HEK293T (cell line): ENCODE results near the gene EXOC3L1.

ENCODE experiments used
- ARNT ChIP-seq: fragments of 450-650 bp; IDR thresholded peaks from 2 replicates; pipeline ENCODE4 v1.6.1; 2017; ENCODE audit warnings: mild to moderate bottlenecking
- BHLHE40 ChIP-seq: fragments of 450-650 bp; IDR thresholded peaks from 2 replicates; pipeline ENCODE4 v1.6.1; 2016; ENCODE audit warnings: mild to moderate bottlenecking, moderate library complexity, borderline replicate concordance
- CTBP1 ChIP-seq: fragments of 450-650 bp; IDR thresholded peaks from 2 replicates; pipeline ENCODE4 v1.6.1; 2016; ENCODE audit warnings: borderline replicate concordance
- ELF4 ChIP-seq: fragments of 450-650 bp; IDR thresholded peaks from 2 replicates; pipeline ENCODE4 v1.6.1; 2017; ENCODE audit warnings: antibody characterized with exemption
- FOXA1 ChIP-seq: fragments of 450-650 bp; IDR thresholded peaks from 2 replicates; pipeline ENCODE4 v1.6.1; 2016; ENCODE audit warnings: mild to moderate bottlenecking
- FOXK2 ChIP-seq: fragments of 450-650 bp; IDR thresholded peaks from 2 replicates; pipeline ENCODE4 v1.6.1; 2016; ENCODE audit warnings: mild to moderate bottlenecking
- FOXM1 ChIP-seq: fragments of 450-650 bp; IDR thresholded peaks from 2 replicates; pipeline ENCODE4 v1.6.1; 2017; ENCODE audit warnings: mild to moderate bottlenecking, borderline replicate concordance
- HDGF ChIP-seq: fragments of 450-650 bp; IDR thresholded peaks from 2 replicates; pipeline ENCODE4 v1.6.1; 2017; ENCODE audit warnings: antibody characterized with exemption, borderline replicate concordance
- NFRKB ChIP-seq: fragments of 450-650 bp; IDR thresholded peaks from 2 replicates; pipeline ENCODE4 v1.6.1; 2016; ENCODE audit warnings: mild to moderate bottlenecking, moderate library complexity
- PKNOX1 ChIP-seq: fragments of 450-650 bp; IDR thresholded peaks from 2 replicates; pipeline ENCODE4 v1.6.1; 2016
- SP1 ChIP-seq: fragments of 450-650 bp; IDR thresholded peaks from 2 replicates; pipeline ENCODE4 v1.6.1; 2017
- SUZ12 ChIP-seq: fragments of 450-650 bp; IDR thresholded peaks from 2 replicates; pipeline ENCODE4 v1.6.1; 2016; ENCODE audit warnings: mild to moderate bottlenecking
- TARDBP ChIP-seq: fragments of 450-650 bp; IDR thresholded peaks from 2 replicates; pipeline ENCODE4 v1.6.1; 2016
- ZNF384 ChIP-seq: fragments of 450-650 bp; IDR thresholded peaks from 2 replicates; pipeline ENCODE4 v1.6.1; 2016

DNA sequence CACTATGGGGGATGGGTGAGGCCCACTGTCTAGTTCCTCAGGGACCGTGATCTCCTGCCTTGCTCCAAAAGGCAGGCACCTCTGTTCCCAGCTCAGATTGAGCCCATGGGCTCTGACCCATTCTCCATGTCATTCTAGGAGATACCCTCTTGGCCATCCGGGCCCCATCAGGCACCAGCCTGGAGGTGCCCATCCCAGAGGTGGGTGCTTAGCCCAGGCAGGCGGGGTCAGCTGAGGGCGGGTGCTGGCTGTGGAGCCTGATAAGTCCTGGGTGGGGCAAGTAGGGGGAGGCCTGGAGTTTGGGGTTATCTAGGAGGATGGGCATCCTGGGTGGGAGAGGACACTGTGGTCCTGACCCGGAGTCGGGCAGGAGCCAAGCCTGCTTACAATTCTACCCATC, 4.3 kb upstream of the EXOC3L1 start:
- no peak for TF ChIP-seq FOXM1
- no peak for TF ChIP-seq SUZ12
- TF ChIP-seq SP1, result no peak
- no peak for TF ChIP-seq FOXK2
- no peak for TF ChIP-seq ZNF384
- TF ChIP-seq TARDBP, result no peak
- TF ChIP-seq ELF4, result no peak
- TF ChIP-seq PKNOX1, result no peak
- no peak for TF ChIP-seq NFRKB
- no peak for TF ChIP-seq FOXA1
- no peak for TF ChIP-seq HDGF
- no peak for TF ChIP-seq CTBP1
- TF ChIP-seq ARNT, result no peak
- TF ChIP-seq BHLHE40, result no peak
